Stimulated activated CD4-positive, alpha-beta T cell treated with anti-CD3 and anti-CD28 coated beads, Interleukin-4, amount 100 ng/mL, for 24 hours (primary cell): ENCODE data around the gene SIRPG.
"Not testable (repeated sequence)": the region's sequence is repeated elsewhere in the genome, so short reads cannot be mapped to it uniquely, and the experiment has no call there.

Experiments used
- DNase-seq: peaks from one replicate; pipeline ENCODE4 v3.0.0-alpha.2; 2020

Gene SIRPG

GRCh38 chr20:1635291-1635979 lies 22.1 kb downstream of the SIRPG start:
- no peak for DNase-seq

- DNase-seq, result no peak
Observed at GRCh38 chr20:1633535-1633934, 24.0 kb downstream of the SIRPG start.

- peak; percentile 63 for DNase-seq
Observed at GRCh38 chr20:1632178-1632577, 25.4 kb downstream of the SIRPG start.

GRCh38 chr20:1631309-1632151 lies 26.0 kb downstream of the SIRPG start:
- no peak for DNase-seq

GRCh38 chr20:1630186-1630585 lies 27.4 kb downstream of the SIRPG start:
- no peak for DNase-seq

- no peak for DNase-seq
Observed at GRCh38 chr20:1629321-1629720, 28.3 kb downstream of the SIRPG start.

DNA sequence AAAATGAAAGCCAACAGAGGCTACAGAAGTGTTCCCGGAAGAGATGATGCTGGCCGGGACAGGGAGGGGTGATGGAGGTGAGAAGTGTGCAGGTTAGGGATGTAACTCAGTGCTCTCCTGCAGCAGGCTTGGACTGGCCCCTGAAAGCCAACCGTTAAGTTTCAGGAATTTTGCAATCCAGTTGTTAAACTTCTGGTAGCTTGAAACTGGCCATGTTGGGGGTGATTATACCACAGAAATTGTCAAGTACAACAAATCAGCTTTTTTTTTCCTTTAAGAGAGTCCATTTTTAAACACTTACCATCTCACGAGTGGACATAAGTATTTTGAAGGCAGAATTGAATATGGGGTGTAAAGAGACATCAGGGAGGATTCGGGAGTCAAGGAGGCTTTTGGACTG lies 29.0 kb downstream of the SIRPG start:
- DNase-seq, result no peak

GRCh38 chr20:1627200-1627550 lies 30.4 kb downstream of the SIRPG start:
- no peak for DNase-seq

DNA sequence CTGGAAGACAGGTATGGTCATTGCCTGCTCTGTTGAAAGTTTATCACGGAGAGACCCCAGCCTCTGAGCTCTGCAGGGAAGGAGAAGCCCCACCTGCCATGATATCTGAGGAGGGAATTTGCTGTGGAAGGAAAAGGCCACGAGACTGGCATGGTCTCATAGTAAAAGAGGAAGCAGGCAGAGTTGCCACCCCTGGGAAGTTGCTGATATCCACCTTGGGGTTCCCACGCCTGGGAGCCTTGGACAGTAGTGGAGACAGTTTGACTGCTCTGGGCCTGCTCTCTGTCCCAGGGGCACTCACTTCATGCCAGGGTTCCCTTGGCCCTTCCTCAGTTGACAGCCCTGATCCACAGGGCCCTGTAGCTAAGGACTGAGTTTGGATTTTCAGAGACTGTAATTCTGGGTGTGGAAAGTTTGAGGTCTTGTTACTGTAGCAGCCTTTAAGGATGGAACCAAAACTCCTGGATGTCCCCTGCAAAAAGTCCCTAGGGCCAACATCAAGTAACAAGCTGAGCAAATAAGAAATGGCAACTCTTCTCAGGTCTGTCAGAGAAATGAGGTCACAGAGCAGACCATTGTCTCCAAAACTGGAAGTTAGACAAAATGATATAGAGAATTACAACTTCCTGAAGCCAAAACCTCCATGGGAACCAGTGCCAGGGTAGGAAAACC lies 30.9 kb downstream of the SIRPG start:
- no peak for DNase-seq

DNA sequence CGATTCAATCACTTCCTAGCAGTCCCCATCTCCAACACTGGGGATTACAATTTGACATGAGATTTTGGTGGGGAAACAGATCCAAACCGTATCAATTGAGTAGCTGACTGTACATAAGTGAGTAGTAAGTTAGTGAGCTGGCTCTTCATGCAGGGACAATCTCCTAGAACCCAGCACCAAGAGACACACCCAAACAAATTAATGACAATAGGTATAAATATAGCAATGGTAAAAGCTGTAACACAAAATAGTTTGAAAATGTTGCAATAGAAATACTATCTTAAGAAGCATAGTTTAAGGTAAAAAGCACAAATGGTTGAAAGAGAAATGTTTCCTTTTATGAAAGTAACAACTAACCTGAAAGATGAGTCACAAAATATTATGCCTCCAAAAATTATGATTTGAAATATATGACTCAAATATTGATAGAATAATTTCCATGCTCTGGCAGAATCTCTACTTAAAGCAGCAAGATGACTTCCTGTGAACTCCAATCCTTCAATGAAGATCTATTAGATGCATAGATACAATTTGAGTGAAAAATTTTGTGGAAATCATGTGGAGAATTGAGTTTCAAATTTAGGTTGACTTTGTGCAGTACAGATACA lies 32.4 kb downstream of the SIRPG start:
- peak; percentile 30 for DNase-seq

GRCh38 chr20:1623501-1624205 lies 33.9 kb downstream of the SIRPG start:
- DNase-seq, result no peak

DNA sequence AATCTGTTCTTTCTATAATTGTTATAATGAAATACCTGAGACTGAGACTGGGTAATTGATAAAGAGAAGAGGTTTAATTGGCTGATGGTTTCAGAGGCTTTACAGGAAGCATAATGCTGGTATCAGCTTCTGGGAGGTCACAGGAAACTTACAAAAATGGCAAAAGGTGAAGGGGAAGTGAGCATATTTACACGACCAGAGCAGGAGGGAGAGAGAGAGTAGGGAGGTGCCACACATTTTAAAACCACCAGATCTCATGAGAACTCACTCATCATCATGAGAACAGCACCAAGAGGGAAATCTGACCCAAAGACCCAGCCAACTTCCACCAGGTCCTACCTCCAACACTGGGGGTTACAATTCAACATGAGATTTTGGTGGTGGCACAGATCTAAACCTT lies 35.1 kb downstream of the SIRPG start:
- no peak for DNase-seq

DNA sequence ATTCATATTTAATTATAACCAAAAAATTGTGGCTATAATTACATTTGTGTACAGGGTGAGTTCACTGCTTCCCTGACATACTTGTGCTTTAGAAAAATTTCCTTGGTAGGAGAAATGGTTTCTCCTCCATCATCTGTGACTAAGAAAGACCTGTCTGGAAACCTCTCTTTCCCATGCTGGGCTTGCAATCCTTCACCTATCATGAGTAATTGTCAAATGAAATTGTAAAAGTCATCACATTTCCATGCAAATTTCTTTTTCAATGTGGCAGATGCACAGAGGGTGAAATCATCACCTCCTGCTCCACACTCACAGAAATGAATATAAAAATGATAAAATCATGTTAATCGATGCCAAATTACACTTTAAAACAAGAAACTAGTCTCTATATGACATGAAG lies 36.3 kb downstream of the SIRPG start:
- no peak for DNase-seq

DNA sequence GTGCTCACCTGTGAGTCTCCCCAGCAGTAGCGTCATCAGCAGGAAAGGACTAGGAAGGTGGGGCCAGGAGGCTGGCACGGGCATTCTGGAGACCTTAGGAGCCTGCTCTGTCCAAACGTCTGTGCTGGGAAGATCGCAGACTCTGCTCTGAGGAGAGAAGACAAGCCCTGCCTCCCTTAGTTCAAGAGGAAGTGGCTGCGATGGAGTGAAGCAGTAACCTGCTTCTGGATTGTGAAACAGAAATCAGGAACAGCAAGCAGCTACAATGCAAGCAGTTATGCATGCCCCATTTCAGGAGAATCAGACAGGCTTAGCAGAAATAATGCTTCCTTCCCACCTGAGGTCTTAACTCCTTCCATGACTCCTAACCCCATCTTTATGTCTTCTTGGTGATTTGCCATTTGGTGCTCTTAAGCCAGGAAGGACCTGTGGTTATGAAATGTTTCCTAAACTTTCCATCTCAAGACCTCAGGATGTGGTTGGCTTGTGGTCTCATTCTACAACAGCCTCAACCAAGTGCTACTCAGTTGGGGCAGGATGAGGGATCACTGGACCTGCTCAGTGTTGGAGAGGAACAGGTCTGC lies 37.6 kb downstream of the SIRPG start, which contains the start of gene SIRPB1:
Gene SIRPB1, minus strand, starts transcription at position 149 of the 584 bp plus-strand sequence. Its CDS starts 65 bp downstream, at position 84.
- DNase-seq, result no peak

DNA sequence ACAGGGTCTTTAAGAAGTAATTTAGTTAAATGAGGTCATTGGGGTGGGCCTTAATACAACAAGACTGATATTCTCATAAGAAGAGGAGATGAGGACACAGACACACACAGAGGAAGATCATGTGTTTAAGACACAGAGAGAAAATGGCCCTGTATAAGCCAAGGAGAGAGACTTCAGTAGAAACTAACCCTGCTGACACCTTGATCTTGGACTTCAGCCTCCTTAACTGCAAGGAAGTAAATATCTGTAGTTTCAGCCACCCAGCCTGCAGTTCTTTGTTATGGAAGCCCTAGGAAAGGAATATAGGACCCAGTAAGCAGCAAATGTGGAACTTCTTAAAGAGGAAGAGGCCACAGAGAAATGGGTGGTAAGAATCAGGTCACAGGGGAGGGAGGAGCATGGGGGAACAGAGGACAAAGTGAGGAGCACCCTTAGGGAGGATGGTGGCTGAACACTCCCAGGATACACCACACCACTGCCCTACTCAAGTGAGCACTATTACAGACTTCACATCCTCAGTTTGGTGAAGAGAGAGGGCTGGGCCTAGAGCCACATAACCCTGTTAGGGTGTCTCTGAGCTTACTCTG lies 38.5 kb downstream of the SIRPG start:
- no peak for DNase-seq

DNA sequence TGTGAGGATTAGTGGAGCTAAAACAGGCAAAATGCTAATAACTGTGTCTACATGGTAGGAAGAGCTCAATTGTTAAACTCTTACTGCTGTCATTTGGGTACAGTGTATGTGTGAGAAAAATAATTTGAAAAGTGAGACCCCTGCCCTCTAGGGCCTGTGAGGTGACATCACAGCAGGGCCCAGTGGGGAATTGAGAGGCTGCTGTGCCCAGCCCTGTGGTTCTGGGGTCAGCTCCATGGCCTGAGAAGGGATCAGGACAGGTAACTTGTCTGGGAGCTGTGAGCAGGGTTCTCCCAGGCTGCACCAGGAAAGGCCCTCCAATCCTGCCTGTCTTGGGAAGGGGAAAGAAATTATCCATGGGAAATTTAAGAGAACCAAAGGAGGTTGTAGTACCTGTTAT lies 39.1 kb downstream of the SIRPG start:
- no peak for DNase-seq

DNA sequence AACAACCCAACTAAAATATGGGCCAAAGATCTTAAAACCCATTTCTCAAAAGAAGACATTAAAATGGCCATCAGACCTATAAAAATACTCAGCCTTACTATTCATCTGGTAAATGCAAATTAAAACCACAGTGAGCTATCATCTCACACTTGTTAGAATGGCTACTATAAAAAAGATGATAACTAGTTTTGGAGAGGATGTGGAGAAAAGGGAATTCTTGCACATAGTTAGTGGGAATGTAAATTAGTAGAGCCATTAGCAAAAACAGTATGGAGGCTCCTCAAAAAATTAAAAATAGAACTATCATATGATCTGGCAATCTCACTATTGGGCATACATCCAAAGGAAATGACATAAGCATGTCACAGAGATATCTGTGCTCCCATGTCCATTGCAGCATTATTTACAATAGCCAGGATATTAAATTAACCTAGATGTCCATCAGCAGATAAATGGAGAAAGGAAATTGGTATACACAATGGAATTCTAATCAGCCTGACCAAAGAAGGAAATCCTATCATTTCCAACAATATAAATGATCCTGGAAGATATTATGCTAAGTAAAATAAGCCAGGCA lies 40.6 kb downstream of the SIRPG start:
- no peak for DNase-seq

DNA sequence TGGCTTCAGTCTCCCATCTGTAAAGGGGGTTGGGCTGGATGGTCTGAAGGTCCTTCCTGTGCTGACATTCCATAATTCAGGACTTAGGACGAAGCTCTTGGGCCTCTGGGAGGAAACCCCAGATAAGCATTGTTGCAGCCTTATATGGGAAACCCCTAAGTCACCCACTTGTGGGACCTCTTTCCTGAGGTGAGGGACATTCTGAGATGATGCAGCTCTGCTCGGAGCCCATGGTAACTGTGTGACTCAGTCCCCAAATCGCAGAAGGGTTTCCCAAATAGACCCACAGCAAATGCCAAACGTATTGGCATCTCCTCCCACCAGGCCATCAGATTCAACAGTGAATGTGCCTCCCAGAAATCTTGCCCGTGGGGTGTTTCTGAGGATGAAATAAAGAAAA lies 47.2 kb downstream of the SIRPG start:
- DNase-seq, result not testable (repeated sequence)

DNA sequence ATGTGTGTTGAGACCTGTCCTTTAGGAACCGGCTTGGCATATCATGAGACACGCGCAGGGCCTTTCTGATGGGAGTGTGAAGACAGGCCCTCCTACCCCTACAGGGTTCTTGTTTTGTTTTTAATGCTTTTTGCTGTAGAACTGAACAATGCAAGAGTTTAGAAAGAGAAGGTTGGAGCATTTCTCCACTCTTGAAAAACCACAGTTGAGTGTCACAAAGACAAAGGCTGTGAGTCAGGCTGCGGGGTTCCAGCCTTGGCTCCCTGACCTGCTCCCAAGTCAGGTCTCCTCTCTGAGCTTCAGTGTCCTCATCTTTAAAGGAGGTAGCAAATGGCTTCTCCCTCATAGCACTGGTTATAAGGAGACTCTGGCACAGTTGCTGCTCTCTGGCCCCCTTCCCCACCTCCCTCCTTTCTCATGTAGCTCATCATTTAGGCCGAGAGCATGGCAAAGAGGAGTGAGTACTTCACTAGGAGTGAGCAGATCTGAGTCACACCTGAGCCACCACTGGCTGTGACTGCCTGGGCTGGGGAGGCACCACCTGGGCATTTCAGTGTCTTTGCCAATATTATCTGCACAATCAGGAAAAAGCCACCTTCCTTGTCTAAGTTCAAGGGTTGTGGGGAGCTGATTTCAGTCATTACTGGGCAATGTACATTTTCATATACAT lies 48.8 kb downstream of the SIRPG start:
- DNase-seq, result not testable (repeated sequence)

GRCh38 chr20:1600736-1601135 lies 56.8 kb downstream of the SIRPG start:
- no peak for DNase-seq

DNA sequence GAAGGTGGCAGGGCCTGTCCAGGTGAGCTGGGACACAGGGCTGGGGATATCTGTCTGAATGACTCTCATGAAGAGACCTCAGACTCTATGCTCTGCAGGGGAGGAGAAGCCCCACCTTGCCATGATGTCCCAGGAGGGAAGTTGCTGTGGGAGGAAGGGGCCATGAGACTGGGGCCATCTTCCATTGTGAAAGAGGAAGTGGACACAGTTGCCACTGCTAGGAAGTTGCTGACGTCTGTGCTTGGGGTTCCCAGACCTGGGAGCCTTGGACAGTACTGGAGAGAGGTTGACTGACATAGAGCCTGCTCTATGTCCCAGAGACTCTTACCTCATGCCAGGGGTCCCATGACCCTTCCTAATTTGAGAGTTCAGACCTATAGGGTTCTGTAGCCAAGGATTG lies 62.2 kb downstream of the SIRPG start:
- DNase-seq, result no peak
